HT-29 (cell line): Measurements from ENCODE around the gene TBL2. TPM values are rescaled to one million over a fixed set of nuclear protein-coding genes. Genes with fewer than 3 reads are reported as not detected.
A peak's percentile ranks its signal among the peaks of the same experiment; 100 is the strongest.
"Not testable (repeated sequence)": the region's sequence is repeated elsewhere in the genome, so short reads cannot be mapped to it uniquely, and the experiment has no call there.

Experiments
- DNase-seq: peaks from one replicate; pipeline ENCODE4 v3.0.0-alpha.2; 2015; ENCODE audit warnings: low spot score
- total RNA-seq: library from RNA; depleted of rRNA; stranded (reverse); fragments of >200 nt; shearing (Covaris generic); gene quantifications from 2 replicates; pipeline ENCODE4 v1.2.3, GENCODE V29; 2014

Gene TBL2
- total RNA-seq, 1 experiment from 2014 or later, result 94.4 TPM

GRCh38 chr7:73570521-73570920 is 7.9 kb downstream of the TBL2 start:
- no peak for DNase-seq

- DNase-seq, result no peak
Observed at GRCh38 chr7:73569042-73569608, 9.3 kb downstream of the TBL2 start.

- DNase-seq, result no peak
Observed at GRCh38 chr7:73567846-73568685, 10.3 kb downstream of the TBL2 start.

GRCh38 chr7:73567140-73567539 is 11.2 kb downstream of the TBL2 start:
- DNase-seq, result no peak

- DNase-seq, result not testable (repeated sequence)
Observed at GRCh38 chr7:73566431-73566830, 11.9 kb downstream of the TBL2 start.

- DNase-seq, result no peak
Observed at GRCh38 chr7:73565675-73566340, 12.6 kb downstream of the TBL2 start.

GRCh38 chr7:73560109-73560835 is 18.1 kb downstream of the TBL2 start:
- peak; percentile 27 for DNase-seq

GRCh38 chr7:73557397-73558257 is 20.8 kb downstream of the TBL2 start, which contains the start of gene BCL7B:
TSS of gene BCL7B (minus strand) at chr7:73557690. CDS start at chr7:73557578, 112 bp downstream.
- DNase-seq, result peak; percentile 89

- DNase-seq, result peak; percentile 97
Observed at GRCh38 chr7:73557108-73557396, 21.3 kb downstream of the TBL2 start.

GRCh38 chr7:73556208-73557107 is 21.9 kb downstream of the TBL2 start:
- peak; percentile 40 for DNase-seq

- no peak for DNase-seq
Observed at GRCh38 chr7:73555411-73555982, 22.9 kb downstream of the TBL2 start.

- not testable (repeated sequence) for DNase-seq
Observed at GRCh38 chr7:73550093-73550492, 28.3 kb downstream of the TBL2 start.

- no peak for DNase-seq
Observed at GRCh38 chr7:73549176-73549575, 29.2 kb downstream of the TBL2 start.

- DNase-seq, result no peak
Observed at GRCh38 chr7:73547841-73548240, 30.5 kb downstream of the TBL2 start.

GRCh38 chr7:73544678-73545077 is 33.7 kb downstream of the TBL2 start:
- DNase-seq, result no peak

GRCh38 chr7:73541722-73542121 is 36.7 kb downstream of the TBL2 start:
- no peak for DNase-seq

GRCh38 chr7:73539709-73540108 is 38.7 kb downstream of the TBL2 start:
- DNase-seq, result no peak

- DNase-seq, result not testable (repeated sequence)
Observed at GRCh38 chr7:73538510-73538909, 39.9 kb downstream of the TBL2 start.

- DNase-seq, result no peak
Observed at GRCh38 chr7:73537051-73537450, 41.3 kb downstream of the TBL2 start.

- DNase-seq, result no peak
Observed at GRCh38 chr7:73536479-73536878, 41.9 kb downstream of the TBL2 start.
